ENCODE data around the gene IL1RN. TPM values are rescaled to one million over a fixed set of nuclear protein-coding genes. Genes with fewer than 3 reads are reported as not detected.

The IL1RN gene
- total RNA-seq, 1 donor from 2014 or later = not detected

GRCh38 chr2:113102133-113102532 lies 25.3 kb upstream of the IL1RN start:
- DNase-seq (ENCODE audit: low read depth) = no peak

DNA sequence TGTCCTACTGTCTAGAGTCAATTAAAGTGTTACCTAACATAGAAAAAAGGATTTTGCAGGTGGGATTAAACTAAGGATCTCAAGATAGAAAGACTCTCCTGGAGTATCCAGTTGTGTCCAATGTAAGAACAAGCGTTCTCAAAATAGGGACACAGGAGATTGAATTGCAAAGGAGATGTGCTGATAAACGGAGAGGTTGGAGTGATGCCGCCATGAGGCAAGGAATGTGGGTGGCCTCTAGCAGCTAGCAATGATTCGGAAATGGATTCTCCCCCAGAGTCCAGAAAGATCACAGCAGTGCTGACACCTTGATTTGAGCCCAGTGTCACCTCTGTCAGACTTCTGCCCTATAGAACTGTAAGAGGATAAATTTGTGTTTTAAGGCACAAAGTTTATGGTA lies 24.1 kb upstream of the IL1RN start:
- no peak for DNase-seq (ENCODE audit: low read depth)

- no peak for DNase-seq (ENCODE audit: low read depth)
Measured at GRCh38 chr2:113104054-113104611, 23.3 kb upstream of the IL1RN start.

- no peak for DNase-seq (ENCODE audit: low read depth)
Measured at GRCh38 chr2:113105047-113105785, 22.2 kb upstream of the IL1RN start.

GRCh38 chr2:113111121-113111520 lies 16.3 kb upstream of the IL1RN start:
- DNase-seq (ENCODE audit: low read depth) = no peak

DNA sequence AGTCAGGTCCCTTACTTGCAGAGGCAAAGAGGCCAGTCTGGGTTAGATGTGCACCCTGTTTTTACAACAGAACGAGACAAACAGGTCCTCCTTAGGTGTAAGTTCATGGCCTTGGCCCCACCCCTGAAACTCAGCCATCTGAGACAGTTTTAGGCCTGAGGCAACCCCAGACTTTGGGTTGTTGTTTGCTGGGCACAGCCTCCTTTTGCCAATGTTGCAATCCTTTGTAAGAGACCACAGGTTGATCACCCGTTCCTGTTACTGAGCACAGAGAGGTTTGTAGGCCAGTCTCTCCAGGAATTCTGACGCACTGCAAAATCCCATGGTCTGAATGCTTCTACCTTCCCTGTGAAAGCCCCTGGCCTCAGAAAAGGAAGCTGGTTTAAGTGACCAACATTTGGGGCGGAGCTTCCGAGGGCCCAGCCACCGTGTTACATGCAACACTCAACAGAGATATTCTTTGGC lies 15.5 kb upstream of the IL1RN start:
- no peak for DNase-seq (ENCODE audit: low read depth)

DNA sequence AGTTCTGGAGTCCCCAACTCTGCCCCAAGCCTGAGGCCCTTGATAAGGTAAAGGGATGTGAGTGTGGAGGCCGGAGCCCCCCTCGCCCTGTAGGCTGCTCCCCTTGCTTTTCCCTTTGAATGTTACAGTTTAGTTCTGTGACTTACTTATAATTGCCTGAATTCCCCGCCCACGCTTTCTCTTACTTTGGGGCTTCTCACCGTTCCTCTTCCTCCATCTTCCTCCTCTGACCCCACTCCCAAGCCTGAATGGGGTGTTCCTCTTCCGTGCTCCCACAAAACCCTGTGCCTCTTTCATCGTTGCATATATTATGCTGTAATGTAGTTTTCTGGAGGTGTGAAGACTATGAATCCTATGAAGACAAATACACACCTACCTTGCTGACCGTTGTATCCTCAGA lies 15.0 kb upstream of the IL1RN start:
- no peak for DNase-seq (ENCODE audit: low read depth)

DNA sequence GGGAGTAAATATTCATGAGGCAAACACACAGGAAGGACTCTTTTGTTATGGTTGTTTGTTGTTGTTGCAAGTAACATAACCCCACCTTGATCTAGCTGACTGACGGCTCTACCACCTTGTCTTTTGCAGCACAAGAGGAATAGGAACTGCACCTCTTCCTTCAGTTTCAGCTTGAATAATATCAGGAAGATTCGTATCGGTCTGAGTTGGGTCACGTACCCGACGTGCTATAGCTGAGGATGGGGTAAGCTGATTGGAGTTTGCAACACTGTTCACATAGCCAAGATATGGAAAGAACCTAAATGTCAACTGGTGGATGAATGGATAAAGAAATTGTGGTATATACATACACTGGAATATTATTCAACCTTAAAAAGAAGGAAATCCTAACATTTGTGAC lies 14.5 kb upstream of the IL1RN start:
- DNase-seq (ENCODE audit: low read depth) = no peak

GRCh38 chr2:113113807-113114206 lies 13.6 kb upstream of the IL1RN start:
- DNase-seq (ENCODE audit: low read depth) = no peak

DNA sequence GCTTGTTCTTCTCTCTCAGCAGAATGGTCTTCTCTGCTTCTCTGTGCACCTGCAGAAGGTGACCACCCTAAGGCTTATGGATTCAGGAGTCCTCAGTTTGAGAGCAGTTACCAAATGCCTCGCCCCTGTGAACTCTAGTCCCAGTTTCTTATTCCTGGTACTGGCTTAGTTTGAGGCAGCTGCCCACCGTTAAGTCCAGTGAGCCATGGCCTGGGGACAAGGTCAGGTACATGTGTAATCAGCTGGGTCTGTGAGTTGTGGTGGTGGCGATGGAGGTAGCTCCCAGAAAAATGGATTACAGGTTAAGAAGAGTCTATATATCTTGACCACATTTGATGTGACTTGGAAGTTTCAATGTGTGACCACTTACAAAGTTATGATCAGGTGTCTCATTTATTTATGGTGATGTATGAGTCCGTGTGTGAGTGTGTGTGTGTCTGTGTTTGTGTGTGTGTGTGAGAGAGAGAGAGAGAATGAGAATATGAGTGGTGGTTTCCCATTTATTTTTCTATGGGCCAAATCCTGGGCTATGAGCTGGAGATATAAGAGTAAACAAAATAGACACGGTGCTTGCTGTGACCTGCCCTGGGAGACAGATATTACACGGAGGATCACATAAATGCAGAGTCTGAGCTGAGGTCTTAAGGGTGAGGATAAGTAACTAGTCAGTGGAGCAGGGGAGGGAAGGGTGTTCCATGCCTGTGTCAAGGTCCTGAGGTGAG lies 13.0 kb upstream of the IL1RN start:
- DNase-seq (ENCODE audit: low read depth) = no peak

- DNase-seq (ENCODE audit: low read depth) = no peak
Measured at GRCh38 chr2:113114996-113115395, 12.4 kb upstream of the IL1RN start.

DNA sequence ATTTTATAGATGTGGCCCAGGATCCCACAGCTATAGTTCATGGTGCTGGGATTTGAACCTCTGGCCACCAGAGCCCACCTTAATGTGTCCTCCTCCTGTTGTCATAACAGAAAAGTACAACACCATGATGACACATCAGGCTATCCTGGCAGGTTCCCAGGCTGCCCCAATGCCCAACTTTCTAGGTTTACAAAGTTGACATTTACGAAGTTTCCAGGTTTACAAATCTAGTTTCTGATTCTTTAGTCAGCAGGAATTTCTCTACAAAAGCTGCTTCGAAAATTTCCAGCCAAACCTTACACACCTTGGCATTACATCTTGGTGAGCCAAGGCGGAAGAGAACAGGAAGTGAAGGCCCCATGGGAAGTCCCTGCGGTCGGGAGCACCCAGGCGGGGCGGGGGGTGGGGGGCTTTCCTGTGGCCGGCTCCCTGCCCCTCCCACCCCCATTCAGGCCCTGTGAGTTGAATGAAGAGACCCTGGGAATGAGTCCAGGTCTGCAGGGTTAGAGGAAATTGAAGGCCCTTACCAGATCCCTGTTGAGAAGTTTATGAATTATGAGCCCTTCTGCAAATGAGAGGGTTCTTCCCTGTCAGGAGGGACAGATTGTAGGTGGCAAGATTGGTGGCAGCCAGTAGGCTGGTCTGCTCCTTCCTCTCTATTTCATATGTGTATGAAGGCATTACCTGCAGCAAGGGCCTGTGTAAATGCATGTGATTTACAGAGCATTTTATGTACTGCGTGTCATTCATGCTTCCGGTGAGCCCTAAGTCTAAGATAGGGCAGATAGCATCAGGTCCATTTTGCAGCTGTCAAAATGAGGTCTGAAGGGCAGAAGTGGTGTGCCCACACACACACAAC lies 11.1 kb upstream of the IL1RN start:
- no peak for DNase-seq (ENCODE audit: low read depth)

DNA sequence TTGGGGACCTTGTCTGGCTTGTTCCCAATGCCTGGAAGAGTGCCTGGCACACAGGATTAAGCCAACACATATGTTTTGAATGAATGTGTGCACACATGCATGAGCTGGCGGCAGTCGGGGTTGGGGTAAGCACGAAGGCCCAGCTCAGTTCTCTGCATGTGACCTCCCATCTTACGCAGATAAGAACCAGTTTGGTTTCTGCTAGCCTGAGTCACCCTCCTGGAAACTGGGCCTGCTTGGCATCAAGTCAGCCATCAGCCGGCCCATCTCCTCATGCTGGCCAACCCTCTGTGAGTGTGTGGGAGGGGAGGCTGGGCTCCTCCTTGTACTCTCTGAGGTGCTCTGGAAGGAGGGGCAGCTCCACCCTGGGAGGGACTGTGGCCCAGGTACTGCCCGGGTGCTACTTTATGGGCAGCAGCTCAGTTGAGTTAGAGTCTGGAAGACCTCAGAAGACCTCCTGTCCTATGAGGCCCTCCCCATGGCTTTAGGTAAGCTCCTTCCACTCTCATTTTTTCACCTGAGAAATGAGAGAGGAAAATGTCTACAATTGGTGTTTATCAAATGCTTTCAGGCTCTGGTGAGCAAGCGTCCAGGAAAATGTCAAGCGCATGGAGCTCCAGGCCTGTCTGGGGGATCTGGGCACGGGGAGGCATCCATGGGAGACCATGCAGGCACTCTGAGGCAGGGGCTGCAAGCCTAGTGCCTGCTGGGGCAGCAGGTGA lies 9.7 kb upstream of the IL1RN start:
- no peak for DNase-seq (ENCODE audit: low read depth)

DNA sequence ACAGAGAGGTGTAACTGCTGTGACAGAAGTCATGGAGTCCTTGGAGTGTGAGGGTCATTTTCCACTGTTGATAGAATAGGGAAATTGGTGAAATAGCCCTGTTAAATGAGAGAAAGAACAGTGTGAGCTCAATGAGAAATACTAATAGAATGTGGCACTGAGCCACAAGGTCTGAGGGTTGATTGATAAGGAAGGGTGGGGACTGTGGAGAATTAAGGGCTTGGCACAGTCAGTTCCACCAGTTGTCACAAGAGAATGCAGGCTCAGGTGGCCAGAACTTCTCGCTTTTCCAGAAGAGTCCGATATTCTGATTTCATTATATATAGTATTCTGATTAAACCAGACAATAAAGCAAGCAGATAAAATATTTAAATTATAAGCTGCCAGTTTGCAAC lies 9.1 kb upstream of the IL1RN start:
- no peak for DNase-seq (ENCODE audit: low read depth)

DNA sequence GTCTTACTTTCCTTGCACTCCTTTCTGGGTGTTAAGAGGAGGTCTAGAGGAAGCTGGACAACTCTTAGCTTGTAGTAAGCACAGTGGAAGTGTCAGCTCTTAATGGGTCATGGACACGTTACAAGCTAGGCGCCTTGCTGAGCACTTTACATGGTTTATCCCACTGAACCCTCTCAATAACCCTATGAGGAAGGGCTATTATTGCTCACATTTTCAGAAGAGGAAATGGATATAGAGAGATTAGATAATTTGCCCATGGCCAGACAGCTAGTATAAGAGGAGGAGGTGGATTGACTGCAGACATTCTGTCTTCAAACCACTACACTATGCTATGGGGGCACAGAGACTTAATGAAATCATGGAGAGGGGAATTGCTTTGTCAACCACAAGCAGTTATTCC lies 8.3 kb upstream of the IL1RN start:
- no peak for DNase-seq (ENCODE audit: low read depth)

- DNase-seq (ENCODE audit: low read depth) = no peak
Measured at GRCh38 chr2:113120861-113121260, 6.5 kb upstream of the IL1RN start.

GRCh38 chr2:113122364-113122763 lies 5.0 kb upstream of the IL1RN start:
- DNase-seq (ENCODE audit: low read depth) = no peak

DNA sequence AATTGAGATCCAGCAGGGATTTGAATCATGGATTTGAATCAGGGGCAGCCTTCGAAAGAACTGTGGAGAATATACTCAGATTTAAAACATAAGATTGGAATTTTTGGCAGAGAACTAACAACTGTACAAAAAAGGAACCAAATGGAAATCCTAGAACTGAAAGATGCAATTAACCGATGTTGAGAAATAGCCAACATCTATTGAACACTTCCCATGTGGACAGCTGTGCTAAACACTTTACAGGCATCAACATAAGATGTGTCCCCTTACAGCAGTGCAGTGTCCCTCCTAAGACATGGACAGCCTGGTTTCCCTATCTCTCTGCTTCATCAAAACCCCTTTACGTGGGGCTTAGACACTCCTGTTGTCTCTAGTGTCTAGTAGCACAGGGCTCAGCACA lies 3.7 kb upstream of the IL1RN start:
- DNase-seq (ENCODE audit: low read depth) = no peak

GRCh38 chr2:113124181-113124961 lies 3.0 kb upstream of the IL1RN start:
- DNase-seq (ENCODE audit: low read depth) = peak; percentile 8
